Measurements from ENCODE around the gene TARBP2.

Gene TARBP2

DNA sequence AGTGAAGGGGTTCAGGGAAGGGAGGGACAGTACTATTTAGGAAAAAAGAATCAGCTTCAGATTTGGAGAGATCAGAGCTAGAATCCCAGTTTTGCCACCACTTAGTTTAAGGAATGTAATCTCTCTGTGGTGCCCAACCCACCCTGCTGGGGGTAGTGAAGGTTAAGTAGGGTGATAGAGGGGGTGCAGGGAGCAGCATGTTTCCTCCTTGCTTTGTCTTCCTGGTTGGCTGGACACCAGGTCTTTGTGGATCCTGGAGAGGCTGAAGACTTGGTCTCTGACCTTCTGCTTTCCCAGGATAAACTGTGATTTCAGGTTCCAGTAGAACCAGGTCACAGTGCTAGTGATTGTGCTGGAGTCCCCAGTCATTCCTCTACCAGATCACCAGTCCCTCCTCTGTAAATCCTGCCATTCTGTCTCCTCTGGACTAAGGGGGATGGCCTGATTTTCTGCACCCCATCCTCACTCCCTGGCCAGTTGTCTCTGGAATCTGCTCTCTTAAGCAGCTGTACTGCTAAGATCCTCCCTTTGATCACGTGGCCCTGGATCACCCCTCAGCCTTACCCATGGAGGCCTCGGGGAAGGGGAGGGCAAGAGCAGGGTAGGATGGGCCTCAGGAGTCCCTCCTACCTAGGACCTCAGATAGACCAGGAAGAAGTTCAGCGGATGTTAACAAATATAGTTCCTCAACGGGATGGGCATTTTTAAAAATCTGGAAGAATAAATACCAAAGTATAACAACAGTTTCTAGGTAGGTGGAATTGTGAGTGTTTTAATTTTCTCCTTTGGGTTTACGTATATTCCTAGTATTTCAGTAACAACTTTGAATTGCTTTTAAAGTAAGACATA, 5.0 kb upstream of the TARBP2 start:
- no peak for ATAC-seq
- TF ChIP-seq ZFP30 (CRISPR knock-in tag; IDR thresholded peaks at IDR 0.05) (no peak), PPARA (CRISPR knock-in tag; IDR thresholded peaks at IDR 0.05; ENCODE audit: borderline replicate concordance) (no peak), ZNF8 (CRISPR knock-in tag; IDR thresholded peaks at IDR 0.05) (no peak), GLIS3 (CRISPR knock-in tag; IDR thresholded peaks at IDR 0.05) (no peak), ZFP3 (CRISPR knock-in tag; IDR thresholded peaks at IDR 0.05) (no peak)
- TF ChIP-seq, protein P1, sequence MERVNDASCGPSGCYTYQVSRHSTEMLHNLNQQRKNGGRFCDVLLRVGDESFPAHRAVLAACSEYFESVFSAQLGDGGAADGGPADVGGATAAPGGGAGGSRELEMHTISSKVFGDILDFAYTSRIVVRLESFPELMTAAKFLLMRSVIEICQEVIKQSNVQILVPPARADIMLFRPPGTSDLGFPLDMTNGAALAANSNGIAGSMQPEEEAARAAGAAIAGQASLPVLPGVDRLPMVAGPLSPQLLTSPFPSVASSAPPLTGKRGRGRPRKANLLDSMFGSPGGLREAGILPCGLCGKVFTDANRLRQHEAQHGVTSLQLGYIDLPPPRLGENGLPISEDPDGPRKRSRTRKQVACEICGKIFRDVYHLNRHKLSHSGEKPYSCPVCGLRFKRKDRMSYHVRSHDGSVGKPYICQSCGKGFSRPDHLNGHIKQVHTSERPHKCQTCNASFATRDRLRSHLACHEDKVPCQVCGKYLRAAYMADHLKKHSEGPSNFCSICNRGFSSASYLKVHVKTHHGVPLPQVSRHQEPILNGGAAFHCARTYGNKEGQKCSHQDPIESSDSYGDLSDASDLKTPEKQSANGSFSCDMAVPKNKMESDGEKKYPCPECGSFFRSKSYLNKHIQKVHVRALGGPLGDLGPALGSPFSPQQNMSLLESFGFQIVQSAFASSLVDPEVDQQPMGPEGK (CRISPR knock-in tag; IDR thresholded peaks at IDR 0.05; ENCODE audit: borderline replicate concordance): no peak
- TF ChIP-seq, protein P2, sequence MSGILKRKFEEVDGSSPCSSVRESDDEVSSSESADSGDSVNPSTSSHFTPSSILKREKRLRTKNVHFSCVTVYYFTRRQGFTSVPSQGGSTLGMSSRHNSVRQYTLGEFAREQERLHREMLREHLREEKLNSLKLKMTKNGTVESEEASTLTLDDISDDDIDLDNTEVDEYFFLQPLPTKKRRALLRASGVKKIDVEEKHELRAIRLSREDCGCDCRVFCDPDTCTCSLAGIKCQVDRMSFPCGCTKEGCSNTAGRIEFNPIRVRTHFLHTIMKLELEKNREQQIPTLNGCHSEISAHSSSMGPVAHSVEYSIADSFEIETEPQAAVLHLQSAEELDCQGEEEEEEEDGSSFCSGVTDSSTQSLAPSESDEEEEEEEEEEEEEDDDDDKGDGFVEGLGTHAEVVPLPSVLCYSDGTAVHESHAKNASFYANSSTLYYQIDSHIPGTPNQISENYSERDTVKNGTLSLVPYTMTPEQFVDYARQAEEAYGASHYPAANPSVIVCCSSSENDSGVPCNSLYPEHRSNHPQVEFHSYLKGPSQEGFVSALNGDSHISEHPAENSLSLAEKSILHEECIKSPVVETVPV (CRISPR knock-in tag; IDR thresholded peaks at IDR 0.05): no peak

DNA sequence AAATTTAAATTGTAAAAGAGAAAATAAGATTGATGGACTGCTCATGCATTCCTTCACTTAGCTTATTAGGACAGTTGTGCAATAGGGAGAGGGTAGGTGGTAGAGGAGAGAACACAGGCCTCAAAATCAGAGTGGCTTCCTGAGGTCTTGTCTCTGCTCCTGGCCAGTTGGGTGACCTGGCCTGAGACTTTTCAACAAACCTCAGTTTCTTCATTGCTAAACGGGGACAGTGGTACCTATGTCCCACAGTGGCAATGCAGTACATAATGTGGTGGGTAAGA, 4.4 kb upstream of the TARBP2 start:
- no peak for ATAC-seq
- TF ChIP-seq SNAI2 (CRISPR knock-in tag; IDR thresholded peaks at IDR 0.05): no peak
- TF ChIP-seq, protein P3, sequence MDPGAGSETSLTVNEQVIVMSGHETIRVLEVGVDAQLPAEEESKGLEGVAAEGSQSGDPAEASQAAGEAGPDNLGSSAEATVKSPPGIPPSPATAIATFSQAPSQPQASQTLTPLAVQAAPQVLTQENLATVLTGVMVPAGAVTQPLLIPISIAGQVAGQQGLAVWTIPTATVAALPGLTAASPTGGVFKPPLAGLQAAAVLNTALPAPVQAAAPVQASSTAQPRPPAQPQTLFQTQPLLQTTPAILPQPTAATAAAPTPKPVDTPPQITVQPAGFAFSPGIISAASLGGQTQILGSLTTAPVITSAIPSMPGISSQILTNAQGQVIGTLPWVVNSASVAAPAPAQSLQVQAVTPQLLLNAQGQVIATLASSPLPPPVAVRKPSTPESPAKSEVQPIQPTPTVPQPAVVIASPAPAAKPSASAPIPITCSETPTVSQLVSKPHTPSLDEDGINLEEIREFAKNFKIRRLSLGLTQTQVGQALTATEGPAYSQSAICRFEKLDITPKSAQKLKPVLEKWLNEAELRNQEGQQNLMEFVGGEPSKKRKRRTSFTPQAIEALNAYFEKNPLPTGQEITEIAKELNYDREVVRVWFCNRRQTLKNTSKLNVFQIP (CRISPR knock-in tag; IDR thresholded peaks at IDR 0.05; ENCODE audit: borderline replicate concordance, low read depth): no peak
- TF ChIP-seq, protein P4, sequence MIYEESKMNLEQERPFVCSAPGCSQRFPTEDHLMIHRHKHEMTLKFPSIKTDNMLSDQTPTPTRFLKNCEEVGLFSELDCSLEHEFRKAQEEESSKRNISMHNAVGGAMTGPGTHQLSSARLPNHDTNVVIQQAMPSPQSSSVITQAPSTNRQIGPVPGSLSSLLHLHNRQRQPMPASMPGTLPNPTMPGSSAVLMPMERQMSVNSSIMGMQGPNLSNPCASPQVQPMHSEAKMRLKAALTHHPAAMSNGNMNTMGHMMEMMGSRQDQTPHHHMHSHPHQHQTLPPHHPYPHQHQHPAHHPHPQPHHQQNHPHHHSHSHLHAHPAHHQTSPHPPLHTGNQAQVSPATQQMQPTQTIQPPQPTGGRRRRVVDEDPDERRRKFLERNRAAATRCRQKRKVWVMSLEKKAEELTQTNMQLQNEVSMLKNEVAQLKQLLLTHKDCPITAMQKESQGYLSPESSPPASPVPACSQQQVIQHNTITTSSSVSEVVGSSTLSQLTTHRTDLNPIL (CRISPR knock-in tag; IDR thresholded peaks at IDR 0.05; ENCODE audit: low read depth): no peak
- TF ChIP-seq ESRRG (CRISPR knock-in tag; IDR thresholded peaks at IDR 0.05): no peak
- no peak for TF ChIP-seq ZC3H10 (CRISPR knock-in tag; IDR thresholded peaks at IDR 0.05)
- TF ChIP-seq TOX (CRISPR knock-in tag; IDR thresholded peaks at IDR 0.05; ENCODE audit: borderline replicate concordance): no peak
- TF ChIP-seq ARNTL (CRISPR knock-in tag; IDR thresholded peaks at IDR 0.05; ENCODE audit: borderline replicate concordance, low read depth): no peak
- TF ChIP-seq BACH2 (CRISPR knock-in tag; IDR thresholded peaks at IDR 0.05; ENCODE audit: borderline replicate concordance): no peak
- TF ChIP-seq CSDC2 (CRISPR knock-in tag; IDR thresholded peaks at IDR 0.05): no peak
- no peak for TF ChIP-seq ISL1 (CRISPR knock-in tag; IDR thresholded peaks at IDR 0.05)
- TF ChIP-seq OSR1 (CRISPR knock-in tag; IDR thresholded peaks at IDR 0.05): no peak
- no peak for TF ChIP-seq RARB (CRISPR knock-in tag; IDR thresholded peaks at IDR 0.05)
- TF ChIP-seq PPARA (CRISPR knock-in tag; IDR thresholded peaks at IDR 0.05; ENCODE audit: borderline replicate concordance): no peak
- TF ChIP-seq ZNF70 (CRISPR knock-in tag; IDR thresholded peaks at IDR 0.05): no peak
- TF ChIP-seq, protein P1 (CRISPR knock-in tag; IDR thresholded peaks at IDR 0.05; ENCODE audit: borderline replicate concordance): no peak

DNA sequence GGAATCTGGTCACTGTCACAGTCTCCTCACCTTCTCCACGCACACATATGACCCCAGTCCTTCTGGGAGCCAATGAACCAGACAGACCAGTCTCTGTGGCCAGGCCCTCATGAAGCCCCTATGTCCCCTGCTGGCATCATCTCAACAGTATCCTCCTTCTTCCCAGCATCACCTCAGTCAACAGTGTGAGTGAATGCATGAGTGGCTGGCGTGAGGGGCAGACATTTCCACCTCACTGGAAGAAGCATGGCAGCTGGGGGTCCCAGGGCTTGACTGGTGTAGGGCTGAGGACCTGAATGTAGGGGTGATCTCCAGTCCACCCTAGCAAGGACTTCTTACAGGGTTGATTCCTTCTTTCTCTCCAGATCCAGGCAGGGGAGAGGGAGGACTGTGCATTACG, 3.6 kb upstream of the TARBP2 start:
- no peak for ATAC-seq
- TF ChIP-seq ZNF565 (CRISPR knock-in tag; conservative IDR thresholded peaks at IDR 0.05; ENCODE audit: low read depth): no peak
- TF ChIP-seq, protein P5, sequence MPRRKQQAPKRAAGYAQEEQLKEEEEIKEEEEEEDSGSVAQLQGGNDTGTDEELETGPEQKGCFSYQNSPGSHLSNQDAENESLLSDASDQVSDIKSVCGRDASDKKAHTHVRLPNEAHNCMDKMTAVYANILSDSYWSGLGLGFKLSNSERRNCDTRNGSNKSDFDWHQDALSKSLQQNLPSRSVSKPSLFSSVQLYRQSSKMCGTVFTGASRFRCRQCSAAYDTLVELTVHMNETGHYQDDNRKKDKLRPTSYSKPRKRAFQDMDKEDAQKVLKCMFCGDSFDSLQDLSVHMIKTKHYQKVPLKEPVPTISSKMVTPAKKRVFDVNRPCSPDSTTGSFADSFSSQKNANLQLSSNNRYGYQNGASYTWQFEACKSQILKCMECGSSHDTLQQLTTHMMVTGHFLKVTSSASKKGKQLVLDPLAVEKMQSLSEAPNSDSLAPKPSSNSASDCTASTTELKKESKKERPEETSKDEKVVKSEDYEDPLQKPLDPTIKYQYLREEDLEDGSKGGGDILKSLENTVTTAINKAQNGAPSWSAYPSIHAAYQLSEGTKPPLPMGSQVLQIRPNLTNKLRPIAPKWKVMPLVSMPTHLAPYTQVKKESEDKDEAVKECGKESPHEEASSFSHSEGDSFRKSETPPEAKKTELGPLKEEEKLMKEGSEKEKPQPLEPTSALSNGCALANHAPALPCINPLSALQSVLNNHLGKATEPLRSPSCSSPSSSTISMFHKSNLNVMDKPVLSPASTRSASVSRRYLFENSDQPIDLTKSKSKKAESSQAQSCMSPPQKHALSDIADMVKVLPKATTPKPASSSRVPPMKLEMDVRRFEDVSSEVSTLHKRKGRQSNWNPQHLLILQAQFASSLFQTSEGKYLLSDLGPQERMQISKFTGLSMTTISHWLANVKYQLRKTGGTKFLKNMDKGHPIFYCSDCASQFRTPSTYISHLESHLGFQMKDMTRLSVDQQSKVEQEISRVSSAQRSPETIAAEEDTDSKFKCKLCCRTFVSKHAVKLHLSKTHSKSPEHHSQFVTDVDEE (CRISPR knock-in tag; IDR thresholded peaks at IDR 0.05): no peak
- TF ChIP-seq, protein P2 (CRISPR knock-in tag; IDR thresholded peaks at IDR 0.05): no peak
- TF ChIP-seq ISL1 (CRISPR knock-in tag; IDR thresholded peaks at IDR 0.05): no peak
- TF ChIP-seq BACH2 (CRISPR knock-in tag; IDR thresholded peaks at IDR 0.05; ENCODE audit: borderline replicate concordance): no peak
- TF ChIP-seq SNAI2 (CRISPR knock-in tag; IDR thresholded peaks at IDR 0.05): no peak
- TF ChIP-seq, protein P3 (CRISPR knock-in tag; IDR thresholded peaks at IDR 0.05; ENCODE audit: borderline replicate concordance, low read depth): no peak
- TF ChIP-seq PPARA (CRISPR knock-in tag; IDR thresholded peaks at IDR 0.05; ENCODE audit: borderline replicate concordance): no peak
- no peak for TF ChIP-seq RARB (CRISPR knock-in tag; IDR thresholded peaks at IDR 0.05)
- no peak for TF ChIP-seq TOX (CRISPR knock-in tag; IDR thresholded peaks at IDR 0.05; ENCODE audit: borderline replicate concordance)

Data from SK-N-SH treated with all-trans-retinoic acid at 6 μM for 48 hours (cell line).